ENCODE results near the gene INCENP.

Gene INCENP

GRCh38 chr11:62133328-62134065, 9.7 kb downstream of the INCENP start:
- TF ChIP-seq, protein P1, sequence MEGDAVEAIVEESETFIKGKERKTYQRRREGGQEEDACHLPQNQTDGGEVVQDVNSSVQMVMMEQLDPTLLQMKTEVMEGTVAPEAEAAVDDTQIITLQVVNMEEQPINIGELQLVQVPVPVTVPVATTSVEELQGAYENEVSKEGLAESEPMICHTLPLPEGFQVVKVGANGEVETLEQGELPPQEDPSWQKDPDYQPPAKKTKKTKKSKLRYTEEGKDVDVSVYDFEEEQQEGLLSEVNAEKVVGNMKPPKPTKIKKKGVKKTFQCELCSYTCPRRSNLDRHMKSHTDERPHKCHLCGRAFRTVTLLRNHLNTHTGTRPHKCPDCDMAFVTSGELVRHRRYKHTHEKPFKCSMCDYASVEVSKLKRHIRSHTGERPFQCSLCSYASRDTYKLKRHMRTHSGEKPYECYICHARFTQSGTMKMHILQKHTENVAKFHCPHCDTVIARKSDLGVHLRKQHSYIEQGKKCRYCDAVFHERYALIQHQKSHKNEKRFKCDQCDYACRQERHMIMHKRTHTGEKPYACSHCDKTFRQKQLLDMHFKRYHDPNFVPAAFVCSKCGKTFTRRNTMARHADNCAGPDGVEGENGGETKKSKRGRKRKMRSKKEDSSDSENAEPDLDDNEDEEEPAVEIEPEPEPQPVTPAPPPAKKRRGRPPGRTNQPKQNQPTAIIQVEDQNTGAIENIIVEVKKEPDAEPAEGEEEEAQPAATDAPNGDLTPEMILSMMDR (IDR thresholded peaks at IDR 0.05; ENCODE audit: low read depth, low read length, missing control alignments), result no peak
- in situ Hi-C loops (cut with HindIII; ENCODE audit: low sequenced_read_pairs), result no loop called here
- no peak overlapping the region for H3K4me3 ChIP-seq (ENCODE audit: low read depth, low read length)
- no peak for DNase-seq (ENCODE audit: low read depth)

DNA sequence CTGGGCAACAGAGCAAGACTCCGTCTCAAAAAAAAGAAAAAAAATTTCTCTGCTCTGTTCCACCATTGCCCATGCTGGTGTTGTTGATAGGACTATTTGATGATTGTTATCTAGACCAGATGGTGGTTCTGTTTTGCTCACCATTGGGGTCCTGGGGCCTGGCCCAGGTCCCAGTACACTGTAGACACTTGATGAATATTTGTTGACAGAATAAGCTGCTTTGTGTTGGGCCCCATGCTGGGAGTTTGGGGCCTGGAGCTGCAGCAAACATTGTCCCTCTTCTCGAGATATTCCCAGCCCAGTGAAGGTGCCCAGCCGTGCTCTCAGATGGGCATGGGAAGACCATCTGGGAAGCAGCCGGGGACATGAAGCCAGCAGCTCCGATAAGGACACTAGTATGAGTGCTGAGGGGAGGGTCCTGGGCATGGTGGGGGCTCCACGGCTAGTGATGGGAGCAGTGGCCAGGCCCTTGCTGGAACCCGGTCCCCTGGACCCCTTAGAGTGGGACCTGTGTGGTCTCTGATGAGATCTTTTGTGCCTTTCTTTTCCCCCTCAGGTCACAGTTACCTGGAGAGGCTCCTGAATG, 13.6 kb downstream of the INCENP start:
- in situ Hi-C loops (cut with HindIII; ENCODE audit: low sequenced_read_pairs), result no loop called here
- DNase-seq (ENCODE audit: low read depth), result no peak
- TF ChIP-seq, protein P1 (IDR thresholded peaks at IDR 0.05; ENCODE audit: low read depth, low read length, missing control alignments), result no peak
- H3K4me3 ChIP-seq (ENCODE audit: low read depth, low read length), result no peak overlapping the region

DNA sequence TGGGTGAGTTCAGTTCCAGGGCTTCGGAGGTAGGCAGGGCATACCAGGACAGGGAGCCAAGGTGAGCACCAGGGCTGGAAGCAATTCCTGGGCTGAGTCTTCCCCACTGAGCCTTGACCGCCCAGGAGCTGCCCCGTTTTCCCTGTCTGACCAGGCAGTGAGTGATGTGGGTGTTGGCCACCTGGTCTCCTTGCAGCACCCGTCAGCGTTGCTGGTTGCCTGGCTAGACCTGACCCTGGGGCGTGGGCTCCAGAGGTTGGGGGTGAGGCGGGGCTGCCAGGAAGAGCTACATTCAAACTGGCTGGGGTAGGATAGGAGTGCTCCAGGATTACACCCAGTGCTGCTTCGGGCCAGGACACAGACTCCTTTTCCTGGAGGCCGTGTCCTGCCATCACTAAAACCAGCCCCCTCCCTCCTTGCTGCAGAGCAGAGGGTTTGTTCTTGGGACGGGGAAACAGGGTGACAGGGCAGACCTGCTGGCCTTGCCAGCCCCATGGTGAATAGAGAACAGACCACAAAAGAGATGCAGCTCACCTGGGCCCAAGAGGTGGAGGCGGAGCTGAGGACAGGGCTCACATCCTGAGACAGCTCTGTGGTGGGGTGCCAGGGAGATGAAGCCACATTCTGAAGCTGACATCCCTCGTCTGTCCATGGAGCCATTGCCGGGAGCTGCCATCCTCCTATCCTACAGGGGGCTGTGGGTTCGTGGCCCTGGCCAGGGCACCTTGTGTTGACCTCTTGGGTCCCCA, 14.2 kb downstream of the INCENP start:
- no peak overlapping the region for H3K4me3 ChIP-seq (ENCODE audit: low read depth, low read length)
- in situ Hi-C loops (cut with HindIII; ENCODE audit: low sequenced_read_pairs), result no loop called here
- no peak for DNase-seq (ENCODE audit: low read depth)
- TF ChIP-seq, protein P1 (IDR thresholded peaks at IDR 0.05; ENCODE audit: low read depth, low read length, missing control alignments), result no peak

DNA sequence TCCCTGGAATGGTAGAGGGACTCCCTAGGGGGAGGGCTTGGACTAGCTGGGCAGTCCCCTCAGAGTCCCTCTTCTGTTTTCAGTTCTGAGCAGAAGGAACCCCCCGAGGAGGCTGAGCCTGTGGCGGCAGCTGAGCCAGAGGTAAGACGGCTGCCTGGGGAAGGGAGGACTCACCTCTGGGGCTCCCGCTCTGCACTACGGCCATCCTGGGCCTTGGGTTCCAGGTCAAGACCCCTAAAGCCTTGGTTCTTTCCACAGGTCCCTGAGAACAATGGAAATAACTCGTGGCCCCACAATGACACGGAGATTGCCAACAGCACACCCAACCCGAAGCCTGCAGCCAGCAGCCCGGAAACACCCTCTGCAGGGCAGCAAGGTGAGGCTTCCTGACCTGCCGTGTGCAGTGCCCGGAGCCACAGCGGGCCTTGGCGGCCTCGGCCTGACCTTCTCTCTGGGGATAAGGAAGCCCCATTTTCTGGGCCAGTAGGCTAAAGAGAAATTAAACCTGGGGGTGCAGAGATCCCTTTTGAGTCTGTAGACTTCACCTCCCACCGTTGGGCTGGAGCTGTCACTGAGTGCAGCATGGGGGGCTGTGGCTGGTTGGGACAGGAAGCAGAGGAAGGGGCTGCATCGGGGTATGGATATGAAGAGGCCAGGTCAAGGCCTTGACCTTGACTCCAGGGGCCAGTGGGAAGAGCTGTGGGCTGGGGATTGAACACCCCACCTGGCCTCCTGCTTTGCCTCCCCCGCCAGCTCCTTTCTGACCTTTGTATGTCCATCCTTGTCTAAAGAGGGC, 15.0 kb downstream of the INCENP start:
- TF ChIP-seq, protein P1 (IDR thresholded peaks at IDR 0.05; ENCODE audit: low read depth, low read length, missing control alignments), result no peak
- no peak overlapping the region for H3K4me3 ChIP-seq (ENCODE audit: low read depth, low read length)
- no peak for DNase-seq (ENCODE audit: low read depth)
- in situ Hi-C loops (cut with HindIII; ENCODE audit: low sequenced_read_pairs), result no loop called here

DNA sequence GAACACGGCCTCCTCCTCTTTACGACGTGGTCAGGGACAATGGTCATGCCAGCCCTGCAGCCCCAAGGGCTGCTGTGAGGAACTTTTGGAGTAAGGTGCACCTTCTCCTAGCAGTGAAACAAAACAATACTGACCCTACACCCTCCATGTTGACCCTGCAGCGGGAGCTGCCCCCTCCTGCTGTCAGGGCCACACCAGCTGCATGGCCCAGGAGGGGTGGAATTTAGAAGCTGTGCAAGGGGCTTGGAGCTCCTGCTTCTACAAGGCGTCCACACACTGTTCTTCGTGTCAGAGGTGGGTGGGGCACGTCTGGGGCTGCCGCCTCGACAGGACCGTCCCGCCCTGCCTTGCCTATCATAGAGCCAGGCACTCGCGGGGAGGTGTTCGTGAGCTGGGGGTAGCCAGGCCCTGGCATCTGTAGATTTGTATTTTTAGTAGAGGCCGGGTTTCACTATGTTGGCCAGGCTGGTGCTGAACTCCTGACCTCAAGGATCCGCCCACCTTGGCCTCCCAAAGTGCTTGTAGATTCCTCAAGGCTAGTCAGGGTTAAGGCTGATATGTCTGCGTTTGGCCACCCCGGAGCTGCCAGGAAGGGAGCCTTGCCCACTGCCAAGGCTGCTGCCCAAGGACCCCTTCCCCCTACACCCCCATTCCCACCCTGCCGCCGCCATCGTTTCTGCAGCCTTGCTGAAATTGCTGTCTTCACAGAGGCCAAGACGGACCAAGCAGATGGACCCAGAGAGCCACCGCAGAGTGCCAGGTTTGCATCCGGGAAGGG, 15.9 kb downstream of the INCENP start:
- TF ChIP-seq, protein P1 (IDR thresholded peaks at IDR 0.05; ENCODE audit: low read depth, low read length, missing control alignments), result no peak
- no peak overlapping the region for H3K4me3 ChIP-seq (ENCODE audit: low read depth, low read length)
- in situ Hi-C loops (cut with HindIII; ENCODE audit: low sequenced_read_pairs), result no loop called here
- no peak for DNase-seq (ENCODE audit: low read depth)
